T-helper 1 cell treated with Interleukin-12 subunit alpha and Interleukin-12 subunit beta and Interleukin-4 antibody, amounts not matched to agents 30 μg/mL and 1 μg/mL, for 36 hours (primary cell): ENCODE data around the gene TAS2R4.
"Not testable (repeated sequence)": the region's sequence is repeated elsewhere in the genome, so short reads cannot be mapped to it uniquely, and the experiment has no call there.

Experiments used
- H3K27ac Mint-ChIP-seq: one replicate; pipeline ENCODE4 v1.8.0; 2021; ENCODE audit warnings: mild to moderate bottlenecking, mixed read lengths
- H3K27me3 Mint-ChIP-seq: one replicate; pipeline ENCODE4 v1.8.0; 2021; ENCODE audit warnings: low read depth, mixed read lengths
- H3K36me3 Mint-ChIP-seq: one replicate; pipeline ENCODE4 v1.8.0; 2021; ENCODE audit warnings: low read depth, mixed read lengths
- H3K4me1 Mint-ChIP-seq: one replicate; pipeline ENCODE4 v1.8.0; 2021; ENCODE audit warnings: low read depth, mixed read lengths
- H3K4me3 Mint-ChIP-seq: one replicate; pipeline ENCODE4 v1.8.0; 2021; ENCODE audit warnings: mild to moderate bottlenecking, moderate library complexity, mixed read lengths
- H3K9me3 Mint-ChIP-seq: one replicate; pipeline ENCODE4 v1.8.0; 2021; ENCODE audit warnings: mixed read lengths

The TAS2R4 gene, protein sequence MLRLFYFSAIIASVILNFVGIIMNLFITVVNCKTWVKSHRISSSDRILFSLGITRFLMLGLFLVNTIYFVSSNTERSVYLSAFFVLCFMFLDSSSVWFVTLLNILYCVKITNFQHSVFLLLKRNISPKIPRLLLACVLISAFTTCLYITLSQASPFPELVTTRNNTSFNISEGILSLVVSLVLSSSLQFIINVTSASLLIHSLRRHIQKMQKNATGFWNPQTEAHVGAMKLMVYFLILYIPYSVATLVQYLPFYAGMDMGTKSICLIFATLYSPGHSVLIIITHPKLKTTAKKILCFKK

GRCh38 chr7:141776374-141776773 lies at the start of gene TAS2R4:
Gene TAS2R4 (plus strand): TSS chr7:141776674. CDS start chr7:141778489, 1,815 bp downstream.
- Mint-ChIP-seq H3K9me3 (no peaks in the 10 kb centered on the region), H3K27ac (no peak within 1 kb of the TSS), H3K4me1 (no peaks in the 10 kb centered on the region), H3K27me3 (no peaks in the 10 kb centered on the region), H3K36me3 (peaks cover 9% of the 10 kb centered on the region), H3K4me3 (no peak within 1 kb of the TSS)

- Mint-ChIP-seq H3K36me3 (peaks cover 2% of the 10 kb centered on the region), H3K9me3 (no peaks in the 10 kb centered on the region), H3K4me1 (peaks cover 2% of the 10 kb centered on the region), H3K27ac (no peak overlapping the region), H3K27me3 (no peaks in the 10 kb centered on the region), H3K4me3 (no peak overlapping the region)
These were observed 47.5 kb upstream of the TAS2R4 start for GRCh38 chr7:141729020-141729419.

DNA sequence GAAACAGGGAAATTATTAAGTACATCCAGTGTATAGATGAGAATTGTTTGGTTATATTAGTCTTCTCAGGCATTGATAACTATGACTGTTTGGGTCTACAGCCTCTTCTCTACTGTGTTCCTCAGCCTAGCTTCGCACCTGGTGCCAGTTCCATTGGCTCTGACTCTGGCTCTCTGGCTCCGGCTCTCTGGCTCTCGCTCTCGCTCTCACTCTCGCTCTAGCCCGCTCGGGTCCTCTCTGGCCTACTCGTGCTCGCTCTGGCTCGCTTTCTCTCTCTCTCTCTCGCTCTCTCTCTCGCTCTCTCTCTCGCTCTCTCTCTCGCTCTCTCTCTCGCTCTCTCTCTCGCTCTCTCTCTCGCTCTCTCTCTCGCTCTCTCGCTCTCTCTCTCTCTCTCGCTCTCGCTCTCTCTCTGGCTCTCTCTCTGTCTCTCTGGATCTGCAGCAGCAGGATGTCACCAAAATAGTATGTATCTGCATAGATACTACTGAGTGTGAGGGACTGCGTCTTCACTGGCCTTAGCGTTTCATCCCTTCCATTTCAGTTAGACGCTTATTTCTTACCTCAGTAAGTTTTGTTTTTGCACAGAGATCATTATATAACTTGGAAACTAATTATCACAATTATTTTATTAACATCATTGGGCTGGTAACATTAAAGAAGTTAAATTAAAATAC lies 44.9 kb upstream of the TAS2R4 start:
- H3K4me1 Mint-ChIP-seq, result peaks cover 3% of the 10 kb centered on the region
- no peaks in the 10 kb centered on the region for H3K36me3 Mint-ChIP-seq
- H3K4me3 Mint-ChIP-seq, result peak overlapping the region; percentile 50
- H3K27me3 Mint-ChIP-seq, result no peaks in the 10 kb centered on the region
- H3K9me3 Mint-ChIP-seq, result no peaks in the 10 kb centered on the region
- H3K27ac Mint-ChIP-seq, result no peak overlapping the region

DNA sequence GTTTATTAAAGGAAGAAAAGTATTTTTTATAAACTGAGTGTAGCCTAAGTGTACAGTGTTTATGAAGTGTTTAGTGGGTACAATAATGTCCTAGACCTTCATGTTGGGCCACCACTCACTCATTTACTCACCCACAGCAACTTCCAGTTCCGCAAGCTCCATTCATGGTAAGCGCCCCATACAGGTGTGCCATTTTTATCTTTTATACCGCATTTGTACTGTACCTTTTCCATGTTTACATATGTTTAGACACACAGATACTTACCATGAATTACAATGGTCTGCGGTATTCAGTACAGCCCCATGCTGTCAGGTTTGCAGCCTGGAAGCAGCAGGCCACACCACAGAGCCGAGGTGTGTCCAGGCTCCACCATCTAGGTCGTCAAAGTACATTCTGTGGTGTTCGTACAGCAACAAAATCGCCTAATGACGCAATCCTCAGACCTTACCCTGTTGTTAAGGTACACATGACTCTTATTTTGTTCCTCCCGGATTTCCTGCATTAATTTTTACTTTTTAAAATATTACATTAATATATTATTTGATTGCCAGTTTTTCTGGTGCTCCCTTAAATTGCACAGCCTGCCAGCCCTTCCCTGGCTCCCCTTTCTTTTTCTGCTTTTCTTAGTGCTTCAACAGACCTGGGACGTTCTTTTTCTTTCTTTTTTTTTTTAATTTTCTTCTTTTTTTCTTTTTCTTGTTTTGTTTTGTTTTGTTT lies 39.2 kb upstream of the TAS2R4 start:
- H3K4me3 Mint-ChIP-seq, result peak overlapping the region; percentile 95
- peak overlapping the region; percentile 95 for H3K27ac Mint-ChIP-seq
- H3K27me3 Mint-ChIP-seq, result no peaks in the 10 kb centered on the region
- peaks cover 17% of the 10 kb centered on the region for H3K36me3 Mint-ChIP-seq
- H3K9me3 Mint-ChIP-seq, result no peaks in the 10 kb centered on the region
- peaks cover 21% of the 10 kb centered on the region for H3K4me1 Mint-ChIP-seq

DNA sequence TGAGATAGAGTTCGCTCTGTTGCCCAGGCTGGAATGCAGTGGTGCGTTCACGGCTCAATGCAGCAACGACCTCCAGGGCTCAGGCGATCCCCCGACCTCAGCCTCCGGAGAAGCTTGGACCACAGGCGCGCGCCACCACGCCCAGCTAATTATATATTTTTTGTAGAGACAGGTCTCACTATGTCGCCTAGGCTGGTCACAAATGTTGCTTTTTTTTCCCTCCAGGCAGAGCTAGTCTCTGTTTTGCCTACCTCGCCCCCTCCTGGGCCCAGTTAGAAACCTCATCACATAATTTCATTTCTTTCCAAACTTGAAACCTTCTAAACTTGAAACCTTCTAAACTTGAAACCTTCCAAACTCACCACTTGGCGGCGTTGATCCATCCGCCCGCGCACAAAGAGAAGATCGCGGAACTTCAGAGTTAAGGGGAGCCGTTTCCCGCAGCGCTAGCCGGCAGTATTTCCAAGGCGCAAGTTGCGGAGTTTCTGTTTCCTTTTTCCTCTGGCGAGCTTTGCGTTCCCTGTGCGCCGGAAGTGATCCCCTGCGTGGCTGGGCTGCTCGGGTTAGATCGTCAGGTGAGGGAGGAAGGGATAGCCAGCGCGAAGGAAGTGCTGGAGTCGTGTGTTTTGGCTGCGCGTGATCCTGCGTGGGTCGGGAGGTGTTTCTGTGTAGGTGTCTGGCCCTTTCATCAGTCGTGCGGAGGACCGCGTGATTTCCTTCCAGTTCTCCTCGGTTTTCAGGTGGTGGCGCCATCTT lies 38.5 kb upstream of the TAS2R4 start, which contains the start of gene SSBP1:
Gene SSBP1, plus strand, starts transcription at position 523 of the 756 bp plus-strand sequence. CDS start 809 bp downstream, outside the sequence.
- H3K9me3 Mint-ChIP-seq, result no peaks in the 10 kb centered on the region
- H3K4me1 Mint-ChIP-seq, result peaks cover 21% of the 10 kb centered on the region
- H3K4me3 Mint-ChIP-seq, result peak within 1 kb of the TSS; percentile 95
- peaks cover 22% of the 10 kb centered on the region for H3K36me3 Mint-ChIP-seq
- H3K27ac Mint-ChIP-seq, result peak within 1 kb of the TSS; percentile 95
- H3K27me3 Mint-ChIP-seq, result no peaks in the 10 kb centered on the region

- Mint-ChIP-seq H3K27ac (peak overlapping the region; percentile 95), H3K27me3 (no peaks in the 10 kb centered on the region), H3K36me3 (peaks cover 27% of the 10 kb centered on the region), H3K4me1 (peaks cover 21% of the 10 kb centered on the region), H3K9me3 (no peaks in the 10 kb centered on the region), H3K4me3 (peak overlapping the region; percentile 95)
These were observed 37.9 kb upstream of the TAS2R4 start for GRCh38 chr7:141738592-141739013.

GRCh38 chr7:141739250-141739649 lies 37.2 kb upstream of the TAS2R4 start:
- Mint-ChIP-seq H3K36me3 (peaks cover 34% of the 10 kb centered on the region), H3K4me1 (peaks cover 21% of the 10 kb centered on the region), H3K9me3 (no peaks in the 10 kb centered on the region), H3K4me3 (peak overlapping the region; percentile 71), H3K27ac (peak overlapping the region; percentile 49), H3K27me3 (no peaks in the 10 kb centered on the region)

- H3K27ac Mint-ChIP-seq, result no peak overlapping the region
- H3K27me3 Mint-ChIP-seq, result no peaks in the 10 kb centered on the region
- no peaks in the 10 kb centered on the region for H3K9me3 Mint-ChIP-seq
- peaks cover 44% of the 10 kb centered on the region for H3K36me3 Mint-ChIP-seq
- H3K4me1 Mint-ChIP-seq, result peaks cover 19% of the 10 kb centered on the region
- H3K4me3 Mint-ChIP-seq, result no peak overlapping the region
These were observed 34.2 kb upstream of the TAS2R4 start for GRCh38 chr7:141742229-141742628.

GRCh38 chr7:141744131-141744530 lies 32.3 kb upstream of the TAS2R4 start:
- H3K36me3 Mint-ChIP-seq, result peaks cover 45% of the 10 kb centered on the region
- H3K4me3 Mint-ChIP-seq, result no peak overlapping the region
- no peak overlapping the region for H3K27ac Mint-ChIP-seq
- H3K27me3 Mint-ChIP-seq, result no peaks in the 10 kb centered on the region
- no peaks in the 10 kb centered on the region for H3K9me3 Mint-ChIP-seq
- peaks cover 14% of the 10 kb centered on the region for H3K4me1 Mint-ChIP-seq

- peaks cover 31% of the 10 kb centered on the region for H3K9me3 Mint-ChIP-seq
- H3K4me3 Mint-ChIP-seq, result no peak overlapping the region
- H3K4me1 Mint-ChIP-seq, result no peaks in the 10 kb centered on the region
- H3K27ac Mint-ChIP-seq, result no peak overlapping the region
- peaks cover 66% of the 10 kb centered on the region for H3K36me3 Mint-ChIP-seq
- no peaks in the 10 kb centered on the region for H3K27me3 Mint-ChIP-seq
These were observed 28.1 kb upstream of the TAS2R4 start for GRCh38 chr7:141748396-141748795.

DNA sequence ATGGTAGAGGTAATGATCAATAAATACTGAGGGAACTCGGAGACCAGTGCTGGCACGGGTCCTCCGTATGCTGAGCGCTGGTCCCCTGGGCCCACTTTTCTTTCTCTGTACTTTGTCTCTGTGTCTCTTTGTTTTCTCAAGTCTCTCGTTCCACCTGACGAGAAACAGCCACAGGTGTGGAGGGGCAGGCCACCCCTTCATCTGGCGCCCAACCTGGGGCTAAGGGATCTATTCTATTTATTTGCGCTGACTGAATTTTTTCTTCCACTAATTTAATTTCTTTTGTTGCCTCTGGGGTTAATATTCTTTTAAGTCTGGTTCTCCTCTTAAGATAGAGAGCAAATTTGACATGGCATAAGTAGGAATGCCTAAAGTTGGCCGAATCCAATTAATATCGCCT lies 24.6 kb upstream of the TAS2R4 start:
- H3K36me3 Mint-ChIP-seq, result peaks cover 66% of the 10 kb centered on the region
- H3K9me3 Mint-ChIP-seq, result peaks cover 31% of the 10 kb centered on the region
- not testable (repeated sequence) for H3K4me3 Mint-ChIP-seq, H3K27ac Mint-ChIP-seq, H3K27me3 Mint-ChIP-seq, H3K4me1 Mint-ChIP-seq

GRCh38 chr7:141752634-141753033 lies 23.8 kb upstream of the TAS2R4 start:
- H3K4me3 Mint-ChIP-seq, result no peak overlapping the region
- H3K27me3 Mint-ChIP-seq, result no peaks in the 10 kb centered on the region
- peaks cover 72% of the 10 kb centered on the region for H3K36me3 Mint-ChIP-seq
- H3K4me1 Mint-ChIP-seq, result peaks cover 2% of the 10 kb centered on the region
- H3K27ac Mint-ChIP-seq, result no peak overlapping the region
- H3K9me3 Mint-ChIP-seq, result peaks cover 31% of the 10 kb centered on the region

GRCh38 chr7:141754939-141755338 lies 21.5 kb upstream of the TAS2R4 start:
- Mint-ChIP-seq H3K27me3 (no peaks in the 10 kb centered on the region), H3K27ac (no peak overlapping the region), H3K9me3 (peaks cover 29% of the 10 kb centered on the region)

DNA sequence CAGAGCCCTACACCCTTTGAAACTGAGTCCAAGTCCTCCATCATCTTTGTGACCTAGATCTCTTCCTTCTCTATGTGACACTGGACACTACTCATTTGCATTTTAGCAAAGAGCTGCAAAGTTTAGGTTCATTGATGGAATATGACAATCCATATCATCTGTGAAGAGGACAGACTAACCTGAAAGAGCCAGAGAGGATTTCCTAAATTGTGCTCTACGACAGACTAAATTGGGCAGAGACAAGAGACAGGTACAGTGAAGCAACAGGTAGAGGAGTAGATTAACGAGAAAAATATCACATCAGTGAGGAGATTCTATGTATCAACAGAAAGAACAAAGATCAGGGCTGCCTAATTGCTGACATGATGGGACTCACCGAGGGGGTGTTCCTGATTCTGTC lies 12.7 kb upstream of the TAS2R4 start, which contains the start of gene TAS2R3:
Gene TAS2R3, plus strand, starts transcription at position 301 of the 400 bp plus-strand sequence. Its CDS starts 62 bp downstream, at position 363.
- Mint-ChIP-seq H3K27ac (no peak within 1 kb of the TSS), H3K9me3 (no peaks in the 10 kb centered on the region), H3K4me1 (no peaks in the 10 kb centered on the region), H3K36me3 (peaks cover 25% of the 10 kb centered on the region), H3K4me3 (no peak within 1 kb of the TSS), H3K27me3 (no peaks in the 10 kb centered on the region)

More at GRCh38 chr7:141754939-141755338, 21.5 kb upstream of the TAS2R4 start:
- peaks cover 2% of the 10 kb centered on the region for H3K4me1 Mint-ChIP-seq
- peaks cover 68% of the 10 kb centered on the region for H3K36me3 Mint-ChIP-seq
- H3K4me3 Mint-ChIP-seq, result no peak overlapping the region
